ENCODE data around the gene DHX40.
"Not testable (repeated sequence)": the region's sequence is repeated elsewhere in the genome, so short reads cannot be mapped to it uniquely, and the experiment has no call there.

The DHX40 gene

GRCh38 chr17:59565171-59565958 is at the start of gene DHX40:
Gene DHX40, plus strand, starts transcription at chr17:59565610. Its CDS starts 62 bp downstream, at chr17:59565672.
- peak; percentile 46 for DNase-seq

GRCh38 chr17:59516451-59516850 is 49.0 kb upstream of the DHX40 start:
- DNase-seq: no peak

GRCh38 chr17:59519132-59519531 is 46.3 kb upstream of the DHX40 start:
- DNase-seq: no peak

- no peak for DNase-seq
These were observed 45.2 kb upstream of the DHX40 start for GRCh38 chr17:59520251-59520650.

GRCh38 chr17:59521465-59522126 is 43.8 kb upstream of the DHX40 start:
- no peak for DNase-seq

GRCh38 chr17:59524930-59525329 is 40.5 kb upstream of the DHX40 start:
- not testable (repeated sequence) for DNase-seq

GRCh38 chr17:59525668-59526067 is 39.7 kb upstream of the DHX40 start:
- no peak for DNase-seq

GRCh38 chr17:59526451-59526850 is 39.0 kb upstream of the DHX40 start:
- no peak for DNase-seq

GRCh38 chr17:59527325-59527917 is 38.0 kb upstream of the DHX40 start:
- no peak for DNase-seq

- no peak for DNase-seq
These were observed 37.5 kb upstream of the DHX40 start for GRCh38 chr17:59527931-59528330.

- DNase-seq: no peak
These were observed 34.9 kb upstream of the DHX40 start for GRCh38 chr17:59530531-59530930.

GRCh38 chr17:59533694-59534093 is 31.7 kb upstream of the DHX40 start:
- no peak for DNase-seq

- DNase-seq: no peak
These were observed 30.8 kb upstream of the DHX40 start for GRCh38 chr17:59534583-59534982.

- DNase-seq: no peak
These were observed 27.1 kb upstream of the DHX40 start for GRCh38 chr17:59538195-59538909.

GRCh38 chr17:59542960-59543635 is 22.3 kb upstream of the DHX40 start:
- DNase-seq: no peak

- no peak for DNase-seq
These were observed 19.5 kb upstream of the DHX40 start for GRCh38 chr17:59545942-59546341.

- no peak for DNase-seq
These were observed 18.1 kb upstream of the DHX40 start for GRCh38 chr17:59547131-59547915.

GRCh38 chr17:59548985-59549384 is 16.4 kb upstream of the DHX40 start:
- not testable (repeated sequence) for DNase-seq

GRCh38 chr17:59550703-59551102 is 14.7 kb upstream of the DHX40 start:
- DNase-seq: no peak

- no peak for DNase-seq
These were observed 7.4 kb upstream of the DHX40 start for GRCh38 chr17:59558039-59558438.

- no peak for DNase-seq
These were observed 6.5 kb upstream of the DHX40 start for GRCh38 chr17:59558953-59559352.

- DNase-seq: no peak
These were observed 4.4 kb upstream of the DHX40 start for GRCh38 chr17:59561042-59561441.

Data from DMS79 treated with DMSO at 0.1 percent for 48 hours (cell line).